NK-92 treated with Interleukin-12 subunit alpha and Interleukin-12 subunit beta, amount 100 ng/mL, for 24 hours (cell line): Measurements from ENCODE around the gene CUL3.

Experiments
- DNase-seq: peaks from one replicate; lab custom pipeline; 2025; lab: John Stamatoyannopoulos, UW

The CUL3 gene

GRCh38 chr2:224472137-224472536 is 113.0 kb downstream of the CUL3 start:
- DNase-seq, result no peak

- no peak for DNase-seq
Measured at GRCh38 chr2:224469374-224469964, 115.7 kb downstream of the CUL3 start.

- DNase-seq, result no peak
Measured at GRCh38 chr2:224466304-224466895, 118.8 kb downstream of the CUL3 start.

GRCh38 chr2:224461391-224461790 is 123.8 kb downstream of the CUL3 start:
- DNase-seq, result no peak

- DNase-seq, result no peak
Measured at GRCh38 chr2:224457408-224458096, 127.6 kb downstream of the CUL3 start.

GRCh38 chr2:224453892-224454291 is 131.3 kb downstream of the CUL3 start:
- DNase-seq, result no peak

GRCh38 chr2:224449212-224450147 is 135.7 kb downstream of the CUL3 start:
- DNase-seq, result no peak

GRCh38 chr2:224448236-224448635 is 136.9 kb downstream of the CUL3 start:
- no peak for DNase-seq

GRCh38 chr2:224444783-224445182 is 140.4 kb downstream of the CUL3 start:
- no peak for DNase-seq

- DNase-seq, result no peak
Measured at GRCh38 chr2:224444021-224444420, 141.1 kb downstream of the CUL3 start.

- DNase-seq, result no peak
Measured at GRCh38 chr2:224442071-224442967, 142.8 kb downstream of the CUL3 start.

- no peak for DNase-seq
Measured at GRCh38 chr2:224440988-224441387, 144.2 kb downstream of the CUL3 start.

GRCh38 chr2:224438726-224439125 is 146.4 kb downstream of the CUL3 start:
- no peak for DNase-seq

GRCh38 chr2:224436634-224437033 is 148.5 kb downstream of the CUL3 start:
- DNase-seq, result no peak

- DNase-seq, result no peak
Measured at GRCh38 chr2:224434618-224435017, 150.5 kb downstream of the CUL3 start.

GRCh38 chr2:224433442-224433841 is 151.7 kb downstream of the CUL3 start:
- DNase-seq, result no peak

GRCh38 chr2:224432003-224432579 is 153.1 kb downstream of the CUL3 start:
- DNase-seq, result no peak

- DNase-seq, result no peak
Measured at GRCh38 chr2:224429441-224429810, 155.7 kb downstream of the CUL3 start.

GRCh38 chr2:224428787-224429440 is 156.2 kb downstream of the CUL3 start:
- no peak for DNase-seq

GRCh38 chr2:224427471-224427870 is 157.7 kb downstream of the CUL3 start:
- no peak for DNase-seq

GRCh38 chr2:224426656-224427055 is 158.5 kb downstream of the CUL3 start:
- no peak for DNase-seq
